ENCODE measurements around the gene AKAP6.

AKAP6 gene

GRCh38 chr14:32331206-32331605, 2.1 kb downstream of the AKAP6 start:
- no peaks in the 10 kb centered on the region for H3K36me3 ChIP-seq (ENCODE audit: control insufficient read depth in 2 of 2, insufficient read depth in 2 of 2, low read length in 2 of 2)
- no peak overlapping the region for H3K9ac ChIP-seq (ENCODE audit: low read depth in 1 of 2, low read length in 2 of 2)
- no peak overlapping the region for H3K4me3 ChIP-seq (ENCODE audit: low read length in 2 of 2)
- H3K4me1 ChIP-seq (ENCODE audit: control insufficient read depth in 2 of 2, insufficient read depth in 2 of 2, low read length in 2 of 2): no peaks in the 10 kb centered on the region
- H3K27me3 ChIP-seq (ENCODE audit: control insufficient read depth in 2 of 2, insufficient read depth in 2 of 2, low read length in 2 of 2): no peaks in the 10 kb centered on the region
- H3K9me3 ChIP-seq (ENCODE audit: control insufficient read depth in 2 of 2, low read length in 2 of 2): no peaks in the 10 kb centered on the region
- H3K27ac ChIP-seq (ENCODE audit: low read depth in 2 of 2, low read length in 2 of 2): no peak overlapping the region

GRCh38 chr14:32332415-32333316, 3.6 kb downstream of the AKAP6 start:
- Histone ChIP-seq H3K4me3 (ENCODE audit: low read length in 2 of 2) (no peak overlapping the region), H3K9ac (ENCODE audit: low read depth in 1 of 2, low read length in 2 of 2) (no peak overlapping the region), H3K36me3 (ENCODE audit: control insufficient read depth in 2 of 2, insufficient read depth in 2 of 2, low read length in 2 of 2) (no peaks in the 10 kb centered on the region), H3K27ac (ENCODE audit: low read depth in 2 of 2, low read length in 2 of 2) (no peak overlapping the region), H3K4me1 (ENCODE audit: control insufficient read depth in 2 of 2, insufficient read depth in 2 of 2, low read length in 2 of 2) (no peaks in the 10 kb centered on the region), H3K9me3 (ENCODE audit: control insufficient read depth in 2 of 2, low read length in 2 of 2) (no peaks in the 10 kb centered on the region), H3K27me3 (ENCODE audit: control insufficient read depth in 2 of 2, insufficient read depth in 2 of 2, low read length in 2 of 2) (no peaks in the 10 kb centered on the region)

GRCh38 chr14:32336702-32337101, 7.6 kb downstream of the AKAP6 start:
- H3K4me1 ChIP-seq (ENCODE audit: control insufficient read depth in 2 of 2, insufficient read depth in 2 of 2, low read length in 2 of 2): no peaks in the 10 kb centered on the region
- no peaks in the 10 kb centered on the region for H3K9me3 ChIP-seq (ENCODE audit: control insufficient read depth in 2 of 2, low read length in 2 of 2)
- H3K27ac ChIP-seq (ENCODE audit: low read depth in 2 of 2, low read length in 2 of 2): no peak overlapping the region
- H3K36me3 ChIP-seq (ENCODE audit: control insufficient read depth in 2 of 2, insufficient read depth in 2 of 2, low read length in 2 of 2): no peaks in the 10 kb centered on the region
- no peaks in the 10 kb centered on the region for H3K27me3 ChIP-seq (ENCODE audit: control insufficient read depth in 2 of 2, insufficient read depth in 2 of 2, low read length in 2 of 2)
- no peak overlapping the region for H3K4me3 ChIP-seq (ENCODE audit: low read length in 2 of 2)
- no peak overlapping the region for H3K9ac ChIP-seq (ENCODE audit: low read depth in 1 of 2, low read length in 2 of 2)

- Histone ChIP-seq H3K9ac (ENCODE audit: low read depth in 1 of 2, low read length in 2 of 2) (no peak overlapping the region), H3K4me3 (ENCODE audit: low read length in 2 of 2) (no peak overlapping the region), H3K27me3 (ENCODE audit: control insufficient read depth in 2 of 2, insufficient read depth in 2 of 2, low read length in 2 of 2) (no peaks in the 10 kb centered on the region), H3K9me3 (ENCODE audit: control insufficient read depth in 2 of 2, low read length in 2 of 2) (no peaks in the 10 kb centered on the region), H3K27ac (ENCODE audit: low read depth in 2 of 2, low read length in 2 of 2) (no peak overlapping the region), H3K36me3 (ENCODE audit: control insufficient read depth in 2 of 2, insufficient read depth in 2 of 2, low read length in 2 of 2) (no peaks in the 10 kb centered on the region), H3K4me1 (ENCODE audit: control insufficient read depth in 2 of 2, insufficient read depth in 2 of 2, low read length in 2 of 2) (no peaks in the 10 kb centered on the region)
These were observed 8.7 kb downstream of the AKAP6 start for GRCh38 chr14:32337759-32338158.

GRCh38 chr14:32339188-32339587, 10.1 kb downstream of the AKAP6 start:
- Histone ChIP-seq H3K4me3 (ENCODE audit: low read length in 2 of 2) (no peak overlapping the region), H3K36me3 (ENCODE audit: control insufficient read depth in 2 of 2, insufficient read depth in 2 of 2, low read length in 2 of 2) (no peaks in the 10 kb centered on the region), H3K9me3 (ENCODE audit: control insufficient read depth in 2 of 2, low read length in 2 of 2) (no peaks in the 10 kb centered on the region), H3K27ac (ENCODE audit: low read depth in 2 of 2, low read length in 2 of 2) (no peak overlapping the region), H3K4me1 (ENCODE audit: control insufficient read depth in 2 of 2, insufficient read depth in 2 of 2, low read length in 2 of 2) (no peaks in the 10 kb centered on the region), H3K9ac (ENCODE audit: low read depth in 1 of 2, low read length in 2 of 2) (no peak overlapping the region), H3K27me3 (ENCODE audit: control insufficient read depth in 2 of 2, insufficient read depth in 2 of 2, low read length in 2 of 2) (no peaks in the 10 kb centered on the region)

GRCh38 chr14:32341947-32342846, 13.1 kb downstream of the AKAP6 start:
- Histone ChIP-seq H3K27ac (ENCODE audit: low read depth in 2 of 2, low read length in 2 of 2) (no peak overlapping the region), H3K9ac (ENCODE audit: low read depth in 1 of 2, low read length in 2 of 2) (no peak overlapping the region), H3K36me3 (ENCODE audit: control insufficient read depth in 2 of 2, insufficient read depth in 2 of 2, low read length in 2 of 2) (no peaks in the 10 kb centered on the region), H3K4me3 (ENCODE audit: low read length in 2 of 2) (no peak overlapping the region), H3K9me3 (ENCODE audit: control insufficient read depth in 2 of 2, low read length in 2 of 2) (no peaks in the 10 kb centered on the region), H3K27me3 (ENCODE audit: control insufficient read depth in 2 of 2, insufficient read depth in 2 of 2, low read length in 2 of 2) (no peaks in the 10 kb centered on the region), H3K4me1 (ENCODE audit: control insufficient read depth in 2 of 2, insufficient read depth in 2 of 2, low read length in 2 of 2) (no peaks in the 10 kb centered on the region)

GRCh38 chr14:32342847-32343194, 13.7 kb downstream of the AKAP6 start:
- H3K27me3 ChIP-seq (ENCODE audit: control insufficient read depth in 2 of 2, insufficient read depth in 2 of 2, low read length in 2 of 2): no peaks in the 10 kb centered on the region
- H3K9ac ChIP-seq (ENCODE audit: low read depth in 1 of 2, low read length in 2 of 2): no peak overlapping the region
- H3K9me3 ChIP-seq (ENCODE audit: control insufficient read depth in 2 of 2, low read length in 2 of 2): no peaks in the 10 kb centered on the region
- H3K27ac ChIP-seq (ENCODE audit: low read depth in 2 of 2, low read length in 2 of 2): no peak overlapping the region
- H3K4me3 ChIP-seq (ENCODE audit: low read length in 2 of 2): no peak overlapping the region
- H3K36me3 ChIP-seq (ENCODE audit: control insufficient read depth in 2 of 2, insufficient read depth in 2 of 2, low read length in 2 of 2): no peaks in the 10 kb centered on the region
- no peaks in the 10 kb centered on the region for H3K4me1 ChIP-seq (ENCODE audit: control insufficient read depth in 2 of 2, insufficient read depth in 2 of 2, low read length in 2 of 2)

GRCh38 chr14:32343926-32344430, 14.9 kb downstream of the AKAP6 start:
- Histone ChIP-seq H3K4me1 (ENCODE audit: control insufficient read depth in 2 of 2, insufficient read depth in 2 of 2, low read length in 2 of 2) (no peaks in the 10 kb centered on the region), H3K9ac (ENCODE audit: low read depth in 1 of 2, low read length in 2 of 2) (no peak overlapping the region), H3K4me3 (ENCODE audit: low read length in 2 of 2) (no peak overlapping the region), H3K36me3 (ENCODE audit: control insufficient read depth in 2 of 2, insufficient read depth in 2 of 2, low read length in 2 of 2) (no peaks in the 10 kb centered on the region), H3K27me3 (ENCODE audit: control insufficient read depth in 2 of 2, insufficient read depth in 2 of 2, low read length in 2 of 2) (no peaks in the 10 kb centered on the region), H3K9me3 (ENCODE audit: control insufficient read depth in 2 of 2, low read length in 2 of 2) (no peaks in the 10 kb centered on the region), H3K27ac (ENCODE audit: low read depth in 2 of 2, low read length in 2 of 2) (no peak overlapping the region)

- H3K9ac ChIP-seq (ENCODE audit: low read depth in 1 of 2, low read length in 2 of 2): no peak overlapping the region
- no peaks in the 10 kb centered on the region for H3K36me3 ChIP-seq (ENCODE audit: control insufficient read depth in 2 of 2, insufficient read depth in 2 of 2, low read length in 2 of 2)
- H3K9me3 ChIP-seq (ENCODE audit: control insufficient read depth in 2 of 2, low read length in 2 of 2): no peaks in the 10 kb centered on the region
- H3K27ac ChIP-seq (ENCODE audit: low read depth in 2 of 2, low read length in 2 of 2): no peak overlapping the region
- no peak overlapping the region for H3K4me3 ChIP-seq (ENCODE audit: low read length in 2 of 2)
- H3K4me1 ChIP-seq (ENCODE audit: control insufficient read depth in 2 of 2, insufficient read depth in 2 of 2, low read length in 2 of 2): no peaks in the 10 kb centered on the region
- no peaks in the 10 kb centered on the region for H3K27me3 ChIP-seq (ENCODE audit: control insufficient read depth in 2 of 2, insufficient read depth in 2 of 2, low read length in 2 of 2)
These were observed 16.3 kb downstream of the AKAP6 start for GRCh38 chr14:32345311-32345791.

- H3K9ac ChIP-seq (ENCODE audit: low read depth in 1 of 2, low read length in 2 of 2): no peak overlapping the region
- no peak overlapping the region for H3K27ac ChIP-seq (ENCODE audit: low read depth in 2 of 2, low read length in 2 of 2)
- H3K4me3 ChIP-seq (ENCODE audit: low read length in 2 of 2): no peak overlapping the region
- no peaks in the 10 kb centered on the region for H3K27me3 ChIP-seq (ENCODE audit: control insufficient read depth in 2 of 2, insufficient read depth in 2 of 2, low read length in 2 of 2)
- no peaks in the 10 kb centered on the region for H3K4me1 ChIP-seq (ENCODE audit: control insufficient read depth in 2 of 2, insufficient read depth in 2 of 2, low read length in 2 of 2)
- H3K36me3 ChIP-seq (ENCODE audit: control insufficient read depth in 2 of 2, insufficient read depth in 2 of 2, low read length in 2 of 2): no peaks in the 10 kb centered on the region
- H3K9me3 ChIP-seq (ENCODE audit: control insufficient read depth in 2 of 2, low read length in 2 of 2): no peaks in the 10 kb centered on the region
These were observed 20.2 kb downstream of the AKAP6 start for GRCh38 chr14:32349322-32349721.

Data from mucosa of rectum (tissue), 2 donors.